Small intestine (tissue), 7 donors: ENCODE results near the gene THAP7. TPM values are rescaled to one million over a fixed set of nuclear protein-coding genes. Genes with fewer than 3 reads are reported as not detected.

ENCODE experiments used
- DNase-seq, 2 donors: peaks; one replicate each; pipeline versions ENCODE4 v3.0.0 to v3.0.0-alpha.2; 2013
- FAIRE-seq: peaks from 2 replicates; lab custom pipeline; 2012; peaks lifted over from hg19 to GRCh38; lab: Jason Lieb, UNC
- H3K27ac ChIP-seq, 3 donors: one replicate each; pipeline ENCODE4 v1.5.1; 2013; ENCODE audit warnings: low read length in 2 of 3, mild to moderate bottlenecking in 2 of 3, control low read depth in 1 of 3, inconsistent platforms in 1 of 3, low read depth in 1 of 3, moderate library complexity in 1 of 3
- H3K27me3 ChIP-seq, 3 donors: one replicate each; pipeline ENCODE4 v1.6.1; 2013; ENCODE audit warnings: low read length in 3 of 3, inconsistent platforms in 1 of 3; ENCODE audit not compliant: control insufficient read depth in 3 of 3, insufficient read depth in 3 of 3
- H3K36me3 ChIP-seq, 3 donors: one replicate each; pipeline ENCODE4 v1.6.1; 2013; ENCODE audit warnings: low read length in 3 of 3, inconsistent platforms in 1 of 3, low read depth in 1 of 3, mild to moderate bottlenecking in 1 of 3, moderate library complexity in 1 of 3; ENCODE audit not compliant: control insufficient read depth in 3 of 3, insufficient read depth in 2 of 3
- H3K4me1 ChIP-seq, 3 donors: one replicate each; pipeline ENCODE4 v1.6.1; 2013; ENCODE audit warnings: low read length in 2 of 3, inconsistent platforms in 1 of 3, low read depth in 1 of 3, mild to moderate bottlenecking in 1 of 3, moderate library complexity in 1 of 3; ENCODE audit not compliant: control insufficient read depth in 3 of 3, insufficient read depth in 2 of 3
- H3K4me3 ChIP-seq, 3 donors: one replicate each; pipeline ENCODE4 v1.5.1; 2013; ENCODE audit warnings: low read length in 3 of 3, control low read depth in 1 of 3, inconsistent platforms in 1 of 3, low read depth in 1 of 3, mild to moderate bottlenecking in 1 of 3, moderate library complexity in 1 of 3
- H3K9me3 ChIP-seq, 2 donors: one replicate each; pipeline ENCODE4 v1.6.1; 2013; ENCODE audit warnings: low read depth in 1 of 2, low read length in 1 of 2; ENCODE audit not compliant: control insufficient read depth in 2 of 2, insufficient read depth in 1 of 2
- WGBS, 3 donors: extraction: QIAGEN DNeasy Blood & Tissue Kit; methylation state at CpG; one replicate each; pipeline ENCODE4 v1.1.7; 2013; 5-methylcytosine and 5-hydroxymethylcytosine counted together
- polyA plus RNA-seq, 4 donors: library from polyadenylated mRNA; stranded (reverse) in 3 of 4; unstranded in 1 of 4; fragments of 200-250 nt in 3 of 4; fragments of 120-200 nt in 1 of 4; gene quantifications; one replicate each; pipeline versions ENCODE4 v1.2.1 to v1.2.3, GENCODE V29; 2013
- donor health status: healthy with polysubstance abuse.
- donor health status: control.
- donor health status: control.
- donor health status: Bipolar disorder and iron deficiency.
- donor health status: healthy.

The THAP7 gene
- polyA plus RNA-seq, 4 donors, result 27.0 to 43.2 (median 30.8) TPM

GRCh38 chr22:20989323-20990138 lies 12.4 kb downstream of the THAP7 start:
- DNase-seq, result no peak
- Histone ChIP-seq H3K27ac (no peak overlapping the region), H3K4me3 (no peak overlapping the region), H3K36me3 (peaks cover 5 to 86% (median 12%) of the 10 kb centered on the region in 3 donors), H3K4me1 (no peaks in the 10 kb centered on the region), H3K27me3 (no peaks in the 10 kb centered on the region), H3K9me3 (no peaks in the 10 kb centered on the region)
- WGBS, 3 donors, result 59 to 78% (median 76%) methylated on average over 11 to 17 of the region's 17 CpGs
- no peak for FAIRE-seq

GRCh38 chr22:20988573-20989322 lies 13.2 kb downstream of the THAP7 start:
- Histone ChIP-seq H3K36me3 (peaks cover 4 to 83% (median 12%) of the 10 kb centered on the region in 3 donors), H3K4me3 (no peak overlapping the region), H3K27ac (no peak overlapping the region), H3K27me3 (no peaks in the 10 kb centered on the region), H3K4me1 (no peaks in the 10 kb centered on the region), H3K9me3 (no peaks in the 10 kb centered on the region)
- 92 to 96% (median 92%) methylated on average over 16 of the region's 16 CpGs for WGBS, 3 donors
- DNase-seq (no peak), FAIRE-seq (no peak)

- no peak for FAIRE-seq
- WGBS, 3 donors, result 93 to 96% (median 94%) methylated on average over 14 of the region's 14 CpGs
- no peak overlapping the region for H3K4me3 ChIP-seq
- H3K27ac ChIP-seq, result no peak overlapping the region
- DNase-seq, result no peak
- H3K27me3 ChIP-seq, result no peaks in the 10 kb centered on the region
- peaks cover 0 to 6% (median 0%) of the 10 kb centered on the region in 3 donors for H3K4me1 ChIP-seq
- no peaks in the 10 kb centered on the region for H3K9me3 ChIP-seq
- H3K36me3 ChIP-seq, result peaks cover 2 to 77% (median 11%) of the 10 kb centered on the region in 3 donors
Observed at GRCh38 chr22:20987375-20987774, 14.5 kb downstream of the THAP7 start.

GRCh38 chr22:20986365-20986764 lies 15.6 kb downstream of the THAP7 start:
- no peak for FAIRE-seq
- Histone ChIP-seq H3K27ac (no peak overlapping the region), H3K9me3 (no peaks in the 10 kb centered on the region), H3K27me3 (no peaks in the 10 kb centered on the region), H3K36me3 (peaks cover 2 to 67% (median 9%) of the 10 kb centered on the region in 3 donors), H3K4me3 (no peak overlapping the region), H3K4me1 (peaks cover 0 to 9% (median 0%) of the 10 kb centered on the region in 3 donors)
- DNase-seq, result no peak
- whole genome bisulfite sequencing, 3 donors, result 88 to 100% (median 93%) methylated on average over 1 of the region's 1 CpG

- Histone ChIP-seq H3K9me3 (no peaks in the 10 kb centered on the region), H3K4me1 (peaks cover 0 to 16% (median 0%) of the 10 kb centered on the region in 3 donors), H3K27me3 (no peaks in the 10 kb centered on the region), H3K27ac (no peak overlapping the region), H3K36me3 (peaks cover 2 to 60% (median 9%) of the 10 kb centered on the region in 3 donors), H3K4me3 (no peak overlapping the region)
- 95 to 97% (median 96%) methylated on average over 7 of the region's 7 CpGs for WGBS, 3 donors
- no peak for DNase-seq
- FAIRE-seq, result no peak
Observed at GRCh38 chr22:20985720-20986119, 16.2 kb downstream of the THAP7 start.

- Histone ChIP-seq H3K36me3 (peaks cover 2 to 35% (median 9%) of the 10 kb centered on the region in 3 donors), H3K9me3 (peaks cover 0 to 9% of the 10 kb centered on the region in 2 donors), H3K4me1 (peaks cover 0 to 31% (median 0%) of the 10 kb centered on the region in 3 donors), H3K27me3 (peaks cover 0 to 3% (median 0%) of the 10 kb centered on the region in 3 donors), H3K27ac (no peak overlapping the region), H3K4me3 (peak overlapping the region in 2 of 3 donors; percentile 60 to 98)
- FAIRE-seq, result no peak
- 72 to 89% (median 75%) methylated on average over 5 of the region's 5 CpGs for WGBS, 3 donors
- no peak for DNase-seq
Observed at GRCh38 chr22:20983081-20983771, 18.7 kb downstream of the THAP7 start.

GRCh38 chr22:20982563-20982882 lies 19.4 kb downstream of the THAP7 start:
- Histone ChIP-seq H3K27me3 (peaks cover 0 to 3% (median 0%) of the 10 kb centered on the region in 3 donors), H3K27ac (peak overlapping the region in 2 of 3 donors; percentile 8 to 45), H3K9me3 (peaks cover 0 to 9% of the 10 kb centered on the region in 2 donors), H3K4me1 (peaks cover 0 to 31% (median 0%) of the 10 kb centered on the region in 3 donors), H3K36me3 (peaks cover 0 to 28% (median 2%) of the 10 kb centered on the region in 3 donors), H3K4me3 (peak overlapping the region; percentile 60 to 98 (median 75))
- DNase-seq (no peak), FAIRE-seq (no peak)
- WGBS, 3 donors, result 1 to 3% (median 1%) methylated on average over 12 of the region's 12 CpGs
